ENCODE results near the gene PRAMEF5. TPM values are rescaled to one million over a fixed set of nuclear protein-coding genes. Genes with fewer than 3 reads are reported as not detected.
"Not testable (repeated sequence)": the region's sequence is repeated elsewhere in the genome, so short reads cannot be mapped to it uniquely, and the experiment has no call there.

Gene PRAMEF5
- polyA plus RNA-seq, 3 donors: not detected

DNA sequence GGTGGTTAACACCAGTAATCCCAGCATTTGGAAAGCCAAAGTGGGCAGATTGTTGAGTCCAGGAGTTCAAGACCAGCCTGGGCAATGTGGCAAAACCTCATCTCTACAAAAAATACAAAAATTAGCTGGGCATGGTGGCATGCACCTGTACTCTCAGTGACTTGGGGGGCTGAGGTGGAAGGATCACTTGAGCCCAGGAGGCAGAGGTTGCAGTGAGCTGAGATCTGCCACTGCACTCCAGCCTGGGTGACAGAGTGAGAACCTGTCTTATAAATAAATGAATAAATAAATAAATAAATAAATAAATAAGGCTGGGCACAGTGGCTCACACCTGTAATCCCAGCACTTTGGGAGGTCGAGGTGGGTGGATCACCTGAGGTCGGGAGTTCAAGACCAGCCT lies 21.9 kb upstream of the PRAMEF5 start:
- H3K36me3 Mint-ChIP-seq; H3K79me2 ChIP-seq (ENCODE audit: insufficient read depth, low read length); H3K4me2 ChIP-seq (replicated peaks; ENCODE audit: extremely low read depth, low read length, poor library complexity, severe bottlenecking); H3K9ac ChIP-seq (ENCODE audit: insufficient read depth, low read length, poor library complexity, severe bottlenecking); H3K27ac ChIP-seq (ENCODE audit: low read depth in 1 of 2, low read length in 2 of 2); H3K9me3 Mint-ChIP-seq; H3K4me3 ChIP-seq (replicated peaks in 1 of 3; ENCODE audit: low read depth in 2 of 3, low read length in 3 of 3); H3K4me1 ChIP-seq (ENCODE audit: control insufficient read depth in 1 of 2, insufficient read depth in 2 of 2, low read length in 2 of 2); DNase-seq; H3K9me3 ChIP-seq (replicated peaks in 1 of 2; ENCODE audit: control insufficient read depth in 1 of 2, insufficient read depth in 1 of 2, low read length in 2 of 2); H3K27ac Mint-ChIP-seq; H3K4me3 Mint-ChIP-seq; H3K27me3 ChIP-seq (ENCODE audit: control insufficient read depth in 2 of 2, insufficient read depth in 2 of 2, low read length in 2 of 2); H3K4me1 Mint-ChIP-seq; H2AFZ ChIP-seq (ENCODE audit: insufficient read depth, low read depth, low read length, poor library complexity, severe bottlenecking); H3K27me3 Mint-ChIP-seq (ENCODE audit: low read depth in 3 of 3); H4K20me1 ChIP-seq (ENCODE audit: insufficient read depth, low read length); H3K36me3 ChIP-seq (replicated peaks in 1 of 2; ENCODE audit: control insufficient read depth in 1 of 2, insufficient read depth in 2 of 2, low read length in 2 of 2): not testable (repeated sequence)
- WGBS (ENCODE audit: insufficient coverage): no CpG with 5 or more reads among the region's 2 CpGs
- intact Hi-C loops (cut with micrococcal nuclease): loop anchor here in 1 of 2 donors (10.0 kb wide), 1 partner anchor 153 kb away; the partner anchor contains the start of gene PRAMEF17

DNA sequence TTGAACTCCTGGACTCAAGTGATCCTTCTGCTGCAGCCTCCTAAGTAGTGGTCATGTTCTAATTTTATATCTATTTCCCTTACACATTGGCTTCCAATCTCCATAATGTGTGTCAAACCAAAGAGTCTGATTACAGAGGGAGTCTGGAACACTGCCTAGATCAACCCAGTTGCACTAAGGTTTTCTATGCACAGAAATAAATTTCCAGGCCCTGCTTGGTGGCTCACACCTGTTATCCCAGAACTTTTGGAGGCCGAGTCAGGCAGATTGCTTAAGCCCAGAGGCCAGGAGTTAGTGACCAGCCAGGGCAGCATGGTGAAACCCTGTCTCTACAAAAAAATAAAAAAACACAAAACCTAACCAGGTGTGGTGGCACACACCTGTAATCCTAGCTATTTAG lies 19.9 kb upstream of the PRAMEF5 start:
- H3K4me3 Mint-ChIP-seq; H3K9me3 Mint-ChIP-seq; H3K27me3 ChIP-seq (ENCODE audit: control insufficient read depth in 2 of 2, insufficient read depth in 2 of 2, low read length in 2 of 2); H3K4me1 Mint-ChIP-seq; H3K4me1 ChIP-seq (ENCODE audit: control insufficient read depth in 1 of 2, insufficient read depth in 2 of 2, low read length in 2 of 2); H3K9ac ChIP-seq (ENCODE audit: insufficient read depth, low read length, poor library complexity, severe bottlenecking); H3K27ac Mint-ChIP-seq; H3K9me3 ChIP-seq (replicated peaks in 1 of 2; ENCODE audit: control insufficient read depth in 1 of 2, insufficient read depth in 1 of 2, low read length in 2 of 2); H3K4me3 ChIP-seq (replicated peaks in 1 of 3; ENCODE audit: low read depth in 2 of 3, low read length in 3 of 3); H3K36me3 Mint-ChIP-seq; H3K36me3 ChIP-seq (replicated peaks in 1 of 2; ENCODE audit: control insufficient read depth in 1 of 2, insufficient read depth in 2 of 2, low read length in 2 of 2); H4K20me1 ChIP-seq (ENCODE audit: insufficient read depth, low read length); DNase-seq; H3K27ac ChIP-seq (ENCODE audit: low read depth in 1 of 2, low read length in 2 of 2); H2AFZ ChIP-seq (ENCODE audit: insufficient read depth, low read depth, low read length, poor library complexity, severe bottlenecking); H3K79me2 ChIP-seq (ENCODE audit: insufficient read depth, low read length); H3K27me3 Mint-ChIP-seq (ENCODE audit: low read depth in 3 of 3); H3K4me2 ChIP-seq (replicated peaks; ENCODE audit: extremely low read depth, low read length, poor library complexity, severe bottlenecking): not testable (repeated sequence)
- intact Hi-C loops (cut with micrococcal nuclease): loop anchor here in 1 of 2 donors (10.0 kb wide), 1 partner anchor 151 kb away; the partner anchor contains the start of gene PRAMEF17
- WGBS (ENCODE audit: insufficient coverage): 93% methylated on average over 1 of the region's 1 CpG

- WGBS (ENCODE audit: insufficient coverage): 93% methylated on average over 3 of the region's 4 CpGs
- H3K4me2 ChIP-seq (replicated peaks; ENCODE audit: extremely low read depth, low read length, poor library complexity, severe bottlenecking); H2AFZ ChIP-seq (ENCODE audit: insufficient read depth, low read depth, low read length, poor library complexity, severe bottlenecking); H3K9ac ChIP-seq (ENCODE audit: insufficient read depth, low read length, poor library complexity, severe bottlenecking); H3K4me3 Mint-ChIP-seq; H3K79me2 ChIP-seq (ENCODE audit: insufficient read depth, low read length); H3K36me3 ChIP-seq (replicated peaks in 1 of 2; ENCODE audit: control insufficient read depth in 1 of 2, insufficient read depth in 2 of 2, low read length in 2 of 2); H3K9me3 Mint-ChIP-seq; DNase-seq; H3K9me3 ChIP-seq (replicated peaks in 1 of 2; ENCODE audit: control insufficient read depth in 1 of 2, insufficient read depth in 1 of 2, low read length in 2 of 2); H3K27me3 ChIP-seq (ENCODE audit: control insufficient read depth in 2 of 2, insufficient read depth in 2 of 2, low read length in 2 of 2); H3K4me3 ChIP-seq (replicated peaks in 1 of 3; ENCODE audit: low read depth in 2 of 3, low read length in 3 of 3); H3K4me1 ChIP-seq (ENCODE audit: control insufficient read depth in 1 of 2, insufficient read depth in 2 of 2, low read length in 2 of 2); H3K4me1 Mint-ChIP-seq; H4K20me1 ChIP-seq (ENCODE audit: insufficient read depth, low read length); H3K27ac Mint-ChIP-seq; H3K27ac ChIP-seq (ENCODE audit: low read depth in 1 of 2, low read length in 2 of 2); H3K36me3 Mint-ChIP-seq: not testable (repeated sequence)
- intact Hi-C loops (cut with micrococcal nuclease): loop anchor here in 1 of 2 donors (10.0 kb wide), 1 partner anchor 147 kb away; the partner anchor contains the start of gene PRAMEF17
- H3K27me3 Mint-ChIP-seq (ENCODE audit: low read depth in 3 of 3): peaks cover 3 to 17% (median 6%) of the 10 kb centered on the region in 3 donors
These were observed 16.4 kb upstream of the PRAMEF5 start for GRCh38 chr1:13237572-13237971.

DNA sequence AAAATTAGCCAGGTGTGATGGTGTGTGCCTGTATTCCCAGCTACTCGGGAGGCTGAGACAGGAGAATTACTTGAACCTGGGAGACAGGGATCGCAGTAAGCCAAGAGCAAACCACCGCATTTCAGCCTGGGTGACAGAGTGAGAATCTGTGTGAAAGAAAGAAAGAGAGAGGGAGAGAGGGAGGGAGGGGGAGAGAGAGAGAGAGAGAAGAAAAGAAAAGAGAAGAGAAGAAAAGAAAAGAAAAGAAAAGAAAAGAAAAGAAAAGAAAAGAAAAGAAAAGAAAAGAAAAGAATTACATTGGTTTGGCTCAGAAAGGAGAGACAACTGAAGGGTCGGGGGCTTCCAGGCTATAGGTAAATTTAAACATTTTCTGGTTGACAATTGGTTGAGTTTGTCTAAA lies 14.4 kb upstream of the PRAMEF5 start:
- not testable (repeated sequence) for H3K4me1 ChIP-seq (ENCODE audit: control insufficient read depth in 1 of 2, insufficient read depth in 2 of 2, low read length in 2 of 2); H3K36me3 ChIP-seq (replicated peaks in 1 of 2; ENCODE audit: control insufficient read depth in 1 of 2, insufficient read depth in 2 of 2, low read length in 2 of 2); H3K4me2 ChIP-seq (replicated peaks; ENCODE audit: extremely low read depth, low read length, poor library complexity, severe bottlenecking); H3K4me3 ChIP-seq (replicated peaks in 1 of 3; ENCODE audit: low read depth in 2 of 3, low read length in 3 of 3); H3K9me3 Mint-ChIP-seq; H3K27me3 ChIP-seq (ENCODE audit: control insufficient read depth in 2 of 2, insufficient read depth in 2 of 2, low read length in 2 of 2); H2AFZ ChIP-seq (ENCODE audit: insufficient read depth, low read depth, low read length, poor library complexity, severe bottlenecking); DNase-seq; H3K9ac ChIP-seq (ENCODE audit: insufficient read depth, low read length, poor library complexity, severe bottlenecking); H4K20me1 ChIP-seq (ENCODE audit: insufficient read depth, low read length); H3K4me3 Mint-ChIP-seq; H3K27ac ChIP-seq (ENCODE audit: low read depth in 1 of 2, low read length in 2 of 2); H3K9me3 ChIP-seq (replicated peaks in 1 of 2; ENCODE audit: control insufficient read depth in 1 of 2, insufficient read depth in 1 of 2, low read length in 2 of 2); H3K4me1 Mint-ChIP-seq; H3K27ac Mint-ChIP-seq; H3K79me2 ChIP-seq (ENCODE audit: insufficient read depth, low read length); H3K36me3 Mint-ChIP-seq
- 86% methylated on average over 2 of the region's 4 CpGs for WGBS (ENCODE audit: insufficient coverage)
- intact Hi-C loops (cut with micrococcal nuclease): loop anchor here in 1 of 2 donors (10.0 kb wide), 1 partner anchor 145 kb away; the partner anchor contains the start of gene PRAMEF17
- H3K27me3 Mint-ChIP-seq (ENCODE audit: low read depth in 3 of 3): peaks cover 7 to 22% (median 10%) of the 10 kb centered on the region in 3 donors

Data from CD14-positive monocyte (primary cell).